ENCODE results near the gene ARHGEF17. TPM values are rescaled to one million over a fixed set of nuclear protein-coding genes. Genes with fewer than 3 reads are reported as not detected.

The ARHGEF17 gene
- total RNA-seq, 1 donor from 2014 or later = 104 TPM

- no peaks in the 10 kb centered on the region for H3K27me3 Mint-ChIP-seq (ENCODE audit: unreplicated experiment)
These were observed 20.5 kb upstream of the ARHGEF17 start for GRCh38 chr11:73287400-73288101.

GRCh38 chr11:73288192-73288872 lies 19.7 kb upstream of the ARHGEF17 start:
- Mint-ChIP-seq H3K4me3 (ENCODE audit: unreplicated experiment) (no peak overlapping the region), H3K36me3 (ENCODE audit: unreplicated experiment) (no peaks in the 10 kb centered on the region), H3K4me1 (ENCODE audit: unreplicated experiment) (peaks cover 11% of the 10 kb centered on the region), H3K27me3 (ENCODE audit: unreplicated experiment) (peaks cover 3% of the 10 kb centered on the region), H3K9me3 (ENCODE audit: unreplicated experiment) (no peaks in the 10 kb centered on the region), H3K27ac (ENCODE audit: unreplicated experiment) (peak overlapping the region; percentile 84)
- no peak for TF ChIP-seq CTCF (IDR thresholded peaks at IDR 0.05)
- DNase-seq (ENCODE audit: extremely low spot score, unreplicated experiment) = no peak

More at GRCh38 chr11:73287400-73288101, 20.5 kb upstream of the ARHGEF17 start:
- Mint-ChIP-seq H3K4me3 (ENCODE audit: unreplicated experiment) (no peak overlapping the region), H3K27ac (ENCODE audit: unreplicated experiment) (peak overlapping the region; percentile 49), H3K9me3 (ENCODE audit: unreplicated experiment) (no peaks in the 10 kb centered on the region), H3K36me3 (ENCODE audit: unreplicated experiment) (no peaks in the 10 kb centered on the region), H3K4me1 (ENCODE audit: unreplicated experiment) (peaks cover 11% of the 10 kb centered on the region)
- no peak for TF ChIP-seq CTCF (IDR thresholded peaks at IDR 0.05)
- DNase-seq (ENCODE audit: extremely low spot score, unreplicated experiment) = no peak

- H3K27ac Mint-ChIP-seq (ENCODE audit: unreplicated experiment) = peak overlapping the region; percentile 84
- H3K4me3 Mint-ChIP-seq (ENCODE audit: unreplicated experiment) = peak overlapping the region; percentile 24
- DNase-seq (ENCODE audit: extremely low spot score, unreplicated experiment) = peak; percentile 94
- no peaks in the 10 kb centered on the region for H3K9me3 Mint-ChIP-seq (ENCODE audit: unreplicated experiment)
- TF ChIP-seq CTCF (IDR thresholded peaks at IDR 0.05) = peak; percentile 98
- peaks cover 11% of the 10 kb centered on the region for H3K4me1 Mint-ChIP-seq (ENCODE audit: unreplicated experiment)
- no peaks in the 10 kb centered on the region for H3K36me3 Mint-ChIP-seq (ENCODE audit: unreplicated experiment)
- peaks cover 3% of the 10 kb centered on the region for H3K27me3 Mint-ChIP-seq (ENCODE audit: unreplicated experiment)
These were observed 19.0 kb upstream of the ARHGEF17 start for GRCh38 chr11:73288873-73289707.

- Mint-ChIP-seq H3K27me3 (ENCODE audit: unreplicated experiment) (peaks cover 3% of the 10 kb centered on the region), H3K4me1 (ENCODE audit: unreplicated experiment) (peaks cover 14% of the 10 kb centered on the region), H3K36me3 (ENCODE audit: unreplicated experiment) (no peaks in the 10 kb centered on the region), H3K9me3 (ENCODE audit: unreplicated experiment) (no peaks in the 10 kb centered on the region), H3K27ac (ENCODE audit: unreplicated experiment) (no peak overlapping the region), H3K4me3 (ENCODE audit: unreplicated experiment) (no peak overlapping the region)
- no peak for DNase-seq (ENCODE audit: extremely low spot score, unreplicated experiment)
- TF ChIP-seq CTCF (IDR thresholded peaks at IDR 0.05) = no peak
These were observed 17.5 kb upstream of the ARHGEF17 start for GRCh38 chr11:73290536-73290935.
